NK-92 (cell line): ENCODE data around the gene ANKRD6.
"Not testable (repeated sequence)": the region's sequence is repeated elsewhere in the genome, so short reads cannot be mapped to it uniquely, and the experiment has no call there.

Source experiments
- DNase-seq: peaks from one replicate; lab custom pipeline; 2025; ENCODE audit not compliant: unreplicated experiment; lab: John Stamatoyannopoulos, UW

ANKRD6 gene

DNA sequence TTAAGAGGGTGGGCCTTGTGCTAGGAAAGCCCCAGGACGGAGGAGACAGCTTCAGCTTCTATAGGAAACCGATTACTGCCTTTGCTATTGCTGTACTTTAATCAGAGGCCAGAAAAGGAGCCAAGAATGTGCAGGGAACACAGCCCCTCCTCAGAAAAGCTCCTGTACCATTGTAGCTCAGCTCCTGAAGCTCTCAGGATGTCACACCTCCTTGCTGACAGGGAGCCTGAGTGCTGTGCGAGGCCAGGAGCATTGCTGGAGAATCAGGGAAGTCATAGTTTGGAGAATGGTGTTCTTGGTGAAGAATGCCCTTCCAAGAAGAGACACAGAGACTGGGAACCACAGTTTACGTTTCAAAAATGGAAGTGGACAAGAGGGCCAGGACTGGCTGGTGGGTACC, 158.8 kb downstream of the ANKRD6 start:
- no peak for DNase-seq

GRCh38 chr6:89596056-89596455, 163.1 kb downstream of the ANKRD6 start:
- no peak for DNase-seq

- DNase-seq = no peak
Measured at GRCh38 chr6:89596484-89596883, 163.5 kb downstream of the ANKRD6 start.

DNA sequence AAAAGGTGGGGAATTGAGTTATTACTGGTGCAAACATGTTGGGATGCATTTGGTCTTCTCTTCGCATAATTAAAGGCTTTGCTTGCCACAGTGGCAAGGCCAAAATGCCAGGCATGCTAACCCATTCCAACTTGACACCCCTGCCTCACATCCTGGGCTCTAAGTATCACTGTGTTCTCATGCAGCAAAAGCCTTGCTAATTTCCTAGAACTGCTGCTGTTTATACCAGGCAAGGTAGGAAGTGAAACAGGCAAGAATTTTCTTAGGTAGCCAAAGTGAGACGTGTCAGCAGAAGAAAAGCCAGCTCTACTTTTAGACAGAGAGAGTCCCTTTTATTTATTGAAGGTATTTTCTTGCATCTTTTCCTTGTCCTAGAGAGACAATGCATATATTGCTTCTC, 164.4 kb downstream of the ANKRD6 start:
- DNase-seq = no peak

DNA sequence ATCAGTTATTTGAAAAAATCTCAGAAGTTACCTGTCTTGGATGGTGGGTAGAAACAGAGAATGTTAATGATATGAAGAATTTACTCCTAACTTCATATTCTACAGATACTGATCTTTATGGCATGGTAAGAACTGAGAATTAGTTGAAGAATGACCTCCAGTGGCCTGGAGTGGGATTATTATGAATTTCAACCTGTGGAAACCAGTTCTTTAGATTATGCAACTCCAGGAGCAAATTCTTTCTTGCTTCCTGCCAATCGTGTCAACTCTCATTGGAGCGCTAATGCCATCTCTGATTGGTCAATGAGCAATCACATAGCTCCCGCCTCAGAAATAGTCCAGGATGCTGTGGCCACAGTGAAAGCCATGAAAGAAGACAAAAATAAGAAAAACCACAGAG, 165.0 kb downstream of the ANKRD6 start:
- DNase-seq = no peak

DNA sequence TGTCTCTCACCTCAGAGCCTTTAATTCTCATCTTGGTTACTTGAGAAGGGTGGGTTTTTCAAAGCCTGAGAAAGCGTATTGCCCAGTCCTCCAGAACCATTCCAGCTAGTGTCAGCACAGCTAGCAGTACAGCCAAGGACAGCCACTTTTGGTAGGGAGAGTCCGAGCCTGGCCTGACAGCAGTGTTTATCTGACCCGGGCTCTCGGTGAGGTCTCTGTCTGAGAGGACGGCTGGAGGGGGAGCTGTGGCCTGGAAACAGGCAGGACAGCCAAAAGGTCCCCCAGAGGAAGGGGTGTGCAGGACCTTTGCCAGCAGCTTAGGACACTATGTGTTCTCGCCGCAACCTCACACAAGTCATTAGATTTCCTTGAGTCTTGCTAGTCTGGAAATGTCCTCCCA, 166.8 kb downstream of the ANKRD6 start:
- DNase-seq = no peak

DNA sequence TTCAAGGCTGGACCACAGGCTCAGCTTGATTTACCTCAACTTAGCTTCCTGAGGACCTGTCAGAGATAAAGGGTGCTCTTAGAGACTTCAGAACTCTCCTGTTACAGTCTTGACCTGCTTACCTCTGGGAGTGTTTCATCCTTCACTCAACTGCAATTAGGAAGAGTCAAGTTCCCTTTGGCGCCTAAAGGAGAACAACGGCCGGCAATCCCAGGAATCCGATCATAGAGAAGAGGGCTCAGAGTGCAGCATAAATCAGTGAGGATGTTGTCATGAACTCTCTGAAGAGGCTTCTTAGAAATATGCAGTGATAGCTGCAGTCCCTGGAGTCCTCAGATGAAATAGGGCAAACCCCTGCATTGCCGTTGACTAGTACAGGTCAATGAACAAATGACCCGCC, 169.2 kb downstream of the ANKRD6 start:
- DNase-seq = no peak

DNA sequence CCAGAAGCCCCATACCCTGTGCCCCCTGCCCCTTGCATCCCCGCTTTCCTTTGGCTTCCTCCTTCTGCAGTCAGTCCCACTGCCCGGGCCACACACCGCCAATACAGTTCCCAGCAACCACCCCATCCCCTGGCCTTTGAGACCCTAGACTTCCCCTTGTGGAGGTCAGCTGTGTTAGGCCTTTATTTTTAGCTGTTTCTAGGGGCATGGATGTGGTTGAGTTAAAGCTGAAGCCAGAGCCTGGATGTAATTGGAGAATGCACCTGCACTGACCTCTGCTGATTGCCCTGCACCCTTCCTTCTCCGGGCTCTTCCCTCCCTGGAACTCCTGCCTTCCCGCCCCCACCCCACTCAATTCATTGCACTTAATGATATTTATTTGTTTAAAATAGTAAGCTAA, 171.7 kb downstream of the ANKRD6 start:
- no peak for DNase-seq

DNA sequence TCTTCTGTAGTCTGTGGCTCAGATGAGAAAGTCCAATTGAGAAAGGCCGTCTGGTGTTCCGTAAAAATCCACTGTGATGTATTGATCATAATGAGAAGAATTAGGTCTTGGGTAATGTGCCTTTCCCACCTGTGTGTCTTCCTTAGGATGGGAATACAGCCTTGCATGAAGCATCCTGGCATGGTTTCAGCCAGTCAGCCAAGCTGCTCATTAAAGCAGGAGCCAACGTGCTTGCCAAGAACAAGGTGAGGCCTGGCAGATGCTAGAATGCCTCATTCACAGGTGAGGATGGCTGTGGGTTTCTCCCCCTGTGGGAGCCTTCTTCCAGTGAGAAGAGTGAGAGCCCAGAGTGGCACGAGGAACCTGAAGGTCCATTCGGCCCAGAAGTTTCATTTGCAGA, 172.9 kb downstream of the ANKRD6 start:
- no peak for DNase-seq

DNA sequence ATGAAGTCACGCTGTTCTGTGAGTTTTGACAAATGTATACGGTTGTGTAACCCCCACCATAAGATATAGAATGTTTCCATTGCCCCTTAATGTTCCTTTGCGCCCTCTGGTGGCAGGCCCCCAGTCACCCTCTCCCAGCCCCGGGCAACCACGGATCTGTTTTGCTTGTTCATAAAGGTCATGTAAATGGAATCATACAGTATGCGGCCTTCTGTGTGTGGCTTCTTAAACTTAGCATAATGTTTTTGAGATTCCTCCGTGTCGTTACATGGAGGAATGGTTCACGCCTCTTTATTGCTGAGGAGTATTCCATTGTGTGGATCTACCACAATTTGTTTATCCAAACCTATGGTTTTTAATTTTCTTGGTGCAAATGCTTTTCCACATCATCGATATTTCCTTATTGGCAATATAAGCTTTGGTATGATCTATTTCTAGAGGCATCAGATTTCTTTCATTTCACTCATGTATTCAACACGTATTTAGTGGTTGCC, 177.2 kb downstream of the ANKRD6 start:
- DNase-seq = no peak

DNA sequence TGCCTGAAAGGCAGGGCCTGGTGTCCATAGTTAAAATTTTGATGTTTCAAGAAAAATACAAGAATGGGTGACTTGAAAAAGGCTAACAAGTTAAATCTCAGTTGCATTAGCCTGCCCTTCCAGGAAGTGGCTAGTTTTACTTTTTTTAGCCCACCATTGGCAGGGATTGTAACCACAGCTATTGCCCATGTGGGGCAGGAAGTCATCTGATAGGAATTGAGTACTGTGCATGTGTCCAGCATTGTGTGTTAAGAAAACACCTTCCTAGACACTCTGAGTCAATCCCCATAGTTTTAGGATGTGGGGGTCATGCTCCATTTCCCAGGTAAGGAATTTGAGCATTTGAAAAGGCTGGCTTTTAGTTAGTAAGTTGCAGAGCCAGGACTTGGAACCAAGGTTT, 178.7 kb downstream of the ANKRD6 start:
- no peak for DNase-seq

GRCh38 chr6:89612121-89612520, 179.2 kb downstream of the ANKRD6 start:
- DNase-seq = no peak

- no peak for DNase-seq
Measured at GRCh38 chr6:89613790-89614189, 180.8 kb downstream of the ANKRD6 start.

DNA sequence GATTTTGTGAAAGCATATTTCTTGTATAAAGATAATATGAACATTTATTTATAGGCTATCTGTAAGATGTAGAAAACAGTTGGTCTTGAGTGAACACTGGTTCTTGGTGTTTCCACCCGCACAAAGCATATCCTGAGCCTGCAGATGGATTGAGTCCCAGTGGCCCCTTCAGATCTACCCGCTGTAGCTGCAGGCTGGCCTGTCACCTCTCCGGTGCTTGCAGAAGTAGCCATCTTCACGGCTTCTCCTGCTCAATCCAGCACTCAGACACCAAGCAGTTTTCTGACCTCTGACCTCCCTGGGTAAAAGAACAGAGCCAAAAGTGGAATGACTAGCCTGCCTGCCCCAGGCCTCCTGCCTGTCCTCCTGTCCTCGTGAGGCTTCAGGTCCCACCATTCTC, 182.9 kb downstream of the ANKRD6 start:
- DNase-seq = no peak

- no peak for DNase-seq
Measured at GRCh38 chr6:89616531-89616930, 183.6 kb downstream of the ANKRD6 start.

GRCh38 chr6:89618026-89618425, 185.1 kb downstream of the ANKRD6 start:
- no peak for DNase-seq

DNA sequence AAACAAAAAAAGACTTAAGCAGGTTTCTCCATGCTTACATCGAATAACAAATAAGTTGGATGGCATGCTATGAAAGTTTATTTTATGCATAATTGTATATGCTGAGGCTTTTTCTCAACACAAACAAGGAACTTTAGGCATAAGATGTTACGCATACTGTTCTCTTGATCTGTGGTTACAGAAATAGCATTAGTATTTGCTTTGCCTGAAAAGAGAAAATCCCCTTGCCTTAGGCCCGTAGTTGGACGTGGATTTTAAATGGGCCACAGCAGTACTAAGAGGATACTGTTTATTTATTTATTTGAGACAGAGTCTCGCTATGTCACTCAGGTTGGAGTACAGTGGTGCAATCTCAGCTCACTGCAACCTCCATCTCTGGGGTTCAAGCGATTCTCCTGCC, 186.6 kb downstream of the ANKRD6 start:
- DNase-seq = no peak

DNA sequence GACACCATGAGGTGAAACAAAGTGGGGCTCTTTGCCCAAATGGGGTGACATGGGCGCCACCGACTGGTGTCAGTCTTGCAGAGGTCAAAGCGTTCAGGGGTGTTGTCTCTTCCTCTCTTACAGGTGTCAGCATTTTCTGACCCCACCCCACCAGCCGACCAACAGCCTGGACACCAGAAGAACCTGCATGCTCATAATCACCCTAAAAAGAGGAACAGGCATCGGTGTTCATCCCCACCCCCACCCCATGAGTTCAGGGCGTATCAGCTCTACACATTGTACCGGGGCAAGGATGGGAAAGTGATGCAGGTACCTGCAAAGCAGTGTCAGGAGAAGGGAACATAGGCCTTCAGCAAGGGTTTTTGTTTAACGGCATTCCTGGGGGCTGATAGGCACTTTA, 190.8 kb downstream of the ANKRD6 start:
- DNase-seq = no peak

- no peak for DNase-seq
Measured at GRCh38 chr6:89630488-89630887, 197.5 kb downstream of the ANKRD6 start.

GRCh38 chr6:89636412-89636811, 203.5 kb downstream of the ANKRD6 start:
- not testable (repeated sequence) for DNase-seq

DNA sequence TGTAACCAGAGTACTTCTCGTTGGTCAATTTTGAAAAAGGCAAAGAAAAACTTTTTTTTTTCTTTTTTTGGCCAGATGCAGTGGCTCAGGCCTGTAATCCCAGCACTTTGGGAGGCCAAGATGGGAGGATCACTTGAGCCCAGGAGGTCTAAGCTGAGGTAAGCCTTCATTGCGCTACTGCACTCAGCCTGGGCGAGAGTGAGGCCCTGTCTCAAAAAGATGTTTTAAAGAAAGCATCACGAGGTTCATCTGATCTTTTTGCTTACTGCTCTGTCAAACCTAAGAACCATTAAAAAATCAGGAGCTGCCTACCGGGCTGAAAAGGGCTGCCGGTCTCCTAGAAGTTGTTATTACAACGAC, 205.0 kb downstream of the ANKRD6 start:
- no peak for DNase-seq

DNA sequence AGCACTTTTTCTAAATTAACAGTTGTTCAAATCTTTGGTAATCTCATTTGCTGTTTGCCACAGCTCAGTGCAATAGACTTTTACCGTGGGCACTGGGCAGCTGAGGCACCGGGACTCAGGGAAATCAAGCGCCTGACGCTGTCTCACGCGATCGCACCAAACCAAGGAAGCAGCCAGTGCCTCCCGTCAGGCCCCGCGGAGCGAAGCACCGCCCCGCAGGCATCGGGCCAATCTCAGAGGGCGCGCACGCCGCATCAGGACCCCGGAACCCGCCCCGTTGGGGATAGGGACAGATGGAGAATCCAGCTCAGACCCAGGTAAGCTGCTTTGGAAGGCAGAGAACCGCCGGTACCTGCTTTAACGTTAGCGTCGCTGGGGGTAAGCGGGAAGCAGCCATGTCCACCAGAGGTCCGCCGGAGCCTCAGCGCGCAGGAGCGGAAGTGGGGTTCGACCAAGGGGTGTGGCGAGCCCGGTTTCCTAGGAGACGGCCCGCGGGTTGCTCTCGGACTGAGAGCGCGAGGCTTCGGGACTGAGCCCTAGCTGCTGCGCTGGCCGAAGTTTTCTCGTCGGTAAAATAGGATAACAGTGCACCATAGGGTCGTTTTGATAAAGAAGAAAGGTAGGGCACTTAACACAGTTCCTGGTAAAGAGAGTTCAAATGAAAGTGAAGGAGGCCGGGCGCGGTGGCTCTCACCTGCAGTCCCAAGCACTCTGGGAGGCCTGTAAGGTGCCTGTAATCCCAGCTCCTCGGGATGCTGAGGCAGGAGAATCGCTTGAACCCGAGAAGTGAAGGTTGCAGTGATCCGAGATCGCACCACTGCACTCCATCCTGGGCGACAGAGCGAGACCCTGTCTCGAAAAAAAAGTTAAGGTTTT, 205.6 kb downstream of the ANKRD6 start, which contains the start of gene LYRM2:
TSS of gene LYRM2 (minus strand) at position 428 of the 876 bp plus-strand sequence. CDS start at position 397, 31 bp downstream.
- DNase-seq = peak; percentile 46

GRCh38 chr6:89640804-89641203, 207.9 kb downstream of the ANKRD6 start:
- DNase-seq = no peak
